ENCODE measurements around the gene SAMSN1. TPM values are rescaled to one million over a fixed set of nuclear protein-coding genes. Genes with fewer than 3 reads are reported as not detected.

The SAMSN1 gene
- total RNA-seq, 1 donor from 2014 or later: 2.6 TPM

- H3K36me3 Mint-ChIP-seq: no peaks in the 10 kb centered on the region
- no peak for DNase-seq (ENCODE audit: extremely low spot score, unreplicated experiment)
- no peak for TF ChIP-seq CTCF (conservative IDR thresholded peaks at IDR 0.05)
- no peak overlapping the region for H3K27ac Mint-ChIP-seq
- no peaks in the 10 kb centered on the region for H3K4me1 Mint-ChIP-seq (ENCODE audit: unreplicated experiment)
- H3K27me3 Mint-ChIP-seq: no peaks in the 10 kb centered on the region
- no peaks in the 10 kb centered on the region for H3K9me3 Mint-ChIP-seq
- H3K4me3 Mint-ChIP-seq: no peak overlapping the region
Observed at GRCh38 chr21:14562959-14563358, 16.8 kb upstream of the SAMSN1 start.

GRCh38 chr21:14560555-14560954 is 14.4 kb upstream of the SAMSN1 start:
- H3K4me3 Mint-ChIP-seq: no peak overlapping the region
- no peaks in the 10 kb centered on the region for H3K9me3 Mint-ChIP-seq
- no peaks in the 10 kb centered on the region for H3K4me1 Mint-ChIP-seq (ENCODE audit: unreplicated experiment)
- no peak overlapping the region for H3K27ac Mint-ChIP-seq
- H3K36me3 Mint-ChIP-seq: no peaks in the 10 kb centered on the region
- TF ChIP-seq CTCF (conservative IDR thresholded peaks at IDR 0.05): no peak
- DNase-seq (ENCODE audit: extremely low spot score, unreplicated experiment): no peak
- H3K27me3 Mint-ChIP-seq: no peaks in the 10 kb centered on the region

GRCh38 chr21:14560139-14560538 is 14.0 kb upstream of the SAMSN1 start:
- Mint-ChIP-seq H3K9me3 (no peaks in the 10 kb centered on the region), H3K27me3 (no peaks in the 10 kb centered on the region), H3K36me3 (no peaks in the 10 kb centered on the region), H3K4me3 (no peak overlapping the region), H3K27ac (no peak overlapping the region), H3K4me1 (ENCODE audit: unreplicated experiment) (no peaks in the 10 kb centered on the region)
- DNase-seq (ENCODE audit: extremely low spot score, unreplicated experiment): no peak
- TF ChIP-seq CTCF (conservative IDR thresholded peaks at IDR 0.05): no peak

GRCh38 chr21:14559102-14559501 is 13.0 kb upstream of the SAMSN1 start:
- Mint-ChIP-seq H3K27me3 (no peaks in the 10 kb centered on the region), H3K9me3 (no peaks in the 10 kb centered on the region), H3K36me3 (no peaks in the 10 kb centered on the region), H3K4me3 (no peak overlapping the region), H3K27ac (no peak overlapping the region), H3K4me1 (ENCODE audit: unreplicated experiment) (no peaks in the 10 kb centered on the region)
- TF ChIP-seq CTCF (conservative IDR thresholded peaks at IDR 0.05): no peak
- DNase-seq (ENCODE audit: extremely low spot score, unreplicated experiment): no peak

- Mint-ChIP-seq H3K9me3 (no peaks in the 10 kb centered on the region), H3K4me1 (ENCODE audit: unreplicated experiment) (no peaks in the 10 kb centered on the region), H3K36me3 (no peaks in the 10 kb centered on the region), H3K27me3 (no peaks in the 10 kb centered on the region), H3K4me3 (no peak overlapping the region), H3K27ac (no peak overlapping the region)
- no peak for TF ChIP-seq CTCF (conservative IDR thresholded peaks at IDR 0.05)
- no peak for DNase-seq (ENCODE audit: extremely low spot score, unreplicated experiment)
Observed at GRCh38 chr21:14557413-14557812, 11.3 kb upstream of the SAMSN1 start.

- no peaks in the 10 kb centered on the region for H3K4me1 Mint-ChIP-seq (ENCODE audit: unreplicated experiment)
- no peaks in the 10 kb centered on the region for H3K27me3 Mint-ChIP-seq
- no peak for TF ChIP-seq CTCF (conservative IDR thresholded peaks at IDR 0.05)
- no peak for DNase-seq (ENCODE audit: extremely low spot score, unreplicated experiment)
- H3K4me3 Mint-ChIP-seq: no peak overlapping the region
- no peaks in the 10 kb centered on the region for H3K9me3 Mint-ChIP-seq
- H3K27ac Mint-ChIP-seq: no peak overlapping the region
- no peaks in the 10 kb centered on the region for H3K36me3 Mint-ChIP-seq
Observed at GRCh38 chr21:14554948-14555347, 8.8 kb upstream of the SAMSN1 start.
